ENCODE measurements around the gene BMPER. TPM values are rescaled to one million over a fixed set of nuclear protein-coding genes. Genes with fewer than 3 reads are reported as not detected.

Gene BMPER
- total RNA-seq = 1 to 10 TPM in 4 of 5 donors, not detected in 1; 4.6 to 9.5 (median 6.6) TPM
- 1 to 10 TPM; 1.9 to 3.4 (median 2.2) TPM for polyA plus RNA-seq
- long read RNA-seq, donor 1 = 0 reads
- long read RNA-seq, donor 2 = 0 reads
- long read RNA-seq, donor 3, partial matches to known transcripts = 0 of 1 reads
- long read RNA-seq, donor 3, other reads (novel, unspliced or antisense) = 0 of 1 reads
- long read RNA-seq, donor 4 = 0 reads
- long read RNA-seq, donor 5 = 0 reads
- long read RNA-seq, donor 6, partial matches to known transcripts = 0 of 2 reads
- long read RNA-seq, donor 6, other reads (novel, unspliced or antisense) = 0 of 2 reads
- long read RNA-seq, donor 7 = 0 reads
- long read RNA-seq, donor 8 = 0 reads
- long read RNA-seq, donor 9 = 0 reads
- long read RNA-seq, donor 10 = 0 reads

- intact Hi-C loops (cut with DNase I; ENCODE audit: low total_unique reads) = no loop called here
- TF ChIP-seq POLR2A (IDR thresholded peaks at IDR 0.05) = no peak
- no peak for TF ChIP-seq CTCF (IDR thresholded peaks at IDR 0.05)
- no peak for TF ChIP-seq POLR2AphosphoS5 (IDR thresholded peaks at IDR 0.05)
- TF ChIP-seq EP300 (IDR thresholded peaks at IDR 0.05) = no peak
- Histone ChIP-seq H3K27me3 (peaks cover 0 to 26% (median 25%) of the 10 kb centered on the region in 3 donors), H3K36me3 (no peaks in the 10 kb centered on the region), H3K27ac (peak within 1 kb of the TSS; percentile 77 to 89 (median 85)), H3K4me3 (peak within 1 kb of the TSS; percentile 58 to 76 (median 68)), H3K4me1 (peaks cover 0 to 39% (median 23%) of the 10 kb centered on the region in 4 donors), H3K9me3 (no peaks in the 10 kb centered on the region)
- WGBS, 5 donors = 2 to 6% (median 4%) methylated on average over 7 to 45 of the region's 47 CpGs
- DNase-seq = peak; percentile 49 to 79
Observed at GRCh38 chr7:33905389-33906032, at the start of gene BMPER. TSS of gene BMPER (plus strand) at chr7:33905539. CDS start at chr7:33905614, 75 bp downstream.

- no peaks in the 10 kb centered on the region for H3K27me3 ChIP-seq
- TF ChIP-seq EP300 (IDR thresholded peaks at IDR 0.05) (no peak), CTCF (IDR thresholded peaks at IDR 0.05) (no peak), POLR2A (IDR thresholded peaks at IDR 0.05) (no peak), POLR2AphosphoS5 (IDR thresholded peaks at IDR 0.05) (no peak)
- no peak overlapping the region for H3K4me3 ChIP-seq
- H3K9me3 ChIP-seq = no peaks in the 10 kb centered on the region
- no peaks in the 10 kb centered on the region for H3K36me3 ChIP-seq
- no peak for DNase-seq
- intact Hi-C loops (cut with DNase I; ENCODE audit: low total_unique reads) = no loop called here
- H3K27ac ChIP-seq = no peak overlapping the region
- H3K4me1 ChIP-seq = no peaks in the 10 kb centered on the region
Observed at GRCh38 chr7:33861947-33862346, 43.4 kb upstream of the BMPER start.

- TF ChIP-seq POLR2A (IDR thresholded peaks at IDR 0.05) (no peak), POLR2AphosphoS5 (IDR thresholded peaks at IDR 0.05) (no peak), EP300 (IDR thresholded peaks at IDR 0.05) (no peak), CTCF (IDR thresholded peaks at IDR 0.05) (no peak)
- intact Hi-C loops (cut with DNase I; ENCODE audit: low total_unique reads) = no loop called here
- no peaks in the 10 kb centered on the region for H3K9me3 ChIP-seq
- H3K4me3 ChIP-seq = no peak overlapping the region
- no peak for DNase-seq
- H3K36me3 ChIP-seq = no peaks in the 10 kb centered on the region
- WGBS, 5 donors = 73 to 78% (median 77%) methylated on average over 10 of the region's 10 CpGs
- no peaks in the 10 kb centered on the region for H3K4me1 ChIP-seq
- H3K27ac ChIP-seq = no peak overlapping the region
- no peaks in the 10 kb centered on the region for H3K27me3 ChIP-seq
Observed at GRCh38 chr7:33862946-33863814, 42.2 kb upstream of the BMPER start.

- H3K36me3 ChIP-seq = no peaks in the 10 kb centered on the region
- WGBS, 5 donors = 86 to 89% (median 88%) methylated on average over 8 of the region's 8 CpGs
- no peak for TF ChIP-seq POLR2A (IDR thresholded peaks at IDR 0.05)
- TF ChIP-seq POLR2AphosphoS5 (IDR thresholded peaks at IDR 0.05) = no peak
- TF ChIP-seq CTCF (IDR thresholded peaks at IDR 0.05) = no peak
- no peak for TF ChIP-seq EP300 (IDR thresholded peaks at IDR 0.05)
- DNase-seq = no peak
- no peak overlapping the region for H3K27ac ChIP-seq
- H3K4me1 ChIP-seq = no peaks in the 10 kb centered on the region
- no peak overlapping the region for H3K4me3 ChIP-seq
- intact Hi-C loops (cut with DNase I; ENCODE audit: low total_unique reads) = no loop called here
- H3K27me3 ChIP-seq = no peaks in the 10 kb centered on the region
- no peaks in the 10 kb centered on the region for H3K9me3 ChIP-seq
Observed at GRCh38 chr7:33868166-33868565, 37.2 kb upstream of the BMPER start.

Measured in stomach (tissue), 19 donors.